Vagina (tissue), 2 donors: Measurements from ENCODE around the gene GLCCI1. TPM values are rescaled to one million over a fixed set of nuclear protein-coding genes. Genes with fewer than 3 reads are reported as not detected.
A peak's percentile ranks its signal among the peaks of the same experiment; 100 is the strongest.

Experiments
- DNase-seq, 2 donors: peaks; one replicate each; pipeline ENCODE4 v3.0.0-alpha.2; 2017; ENCODE audit errors: extremely low spot score in 2 of 2
- H3K27ac ChIP-seq: fragments of 200-600 bp; sonication (generic); one replicate; pipeline ENCODE4 v1.5.1; 2019
- H3K27me3 ChIP-seq: fragments of 200-600 bp; sonication (generic); one replicate; pipeline ENCODE4 v1.5.1; 2019
- H3K36me3 ChIP-seq, 2 donors: fragments of 200-600 bp; sonication (generic); one replicate each; pipeline ENCODE4 v1.5.1; 2017 to 2019
- H3K4me1 ChIP-seq: fragments of 200-600 bp; sonication (generic); one replicate; pipeline ENCODE4 v1.5.1; 2019
- H3K4me3 ChIP-seq, 2 donors: fragments of 200-600 bp; sonication (generic); 1 replicate in 1 of 2; 2 replicates in 1 of 2; pipeline ENCODE4 v1.5.1; 2016 to 2019
- H3K9me3 ChIP-seq: fragments of 200-600 bp; sonication (generic); one replicate; pipeline ENCODE4 v1.5.1; 2019
- CTCF ChIP-seq, 3 experiments: fragments of 450-650 bp in 2 of 3; fragments of 200-600 bp in 1 of 3; sonication (generic) in 1 of 3; IDR thresholded peaks; one replicate each; pipeline ENCODE4 v1.5.1; 2017 to 2019; ENCODE audit warnings: antibody characterized with exemption in 3 of 3, mild to moderate bottlenecking in 2 of 3, moderate library complexity in 2 of 3
- POLR2A ChIP-seq, 2 donors: fragments of 450-650 bp; IDR thresholded peaks; one replicate each; pipeline ENCODE4 v1.6.1; 2017; ENCODE audit warnings: antibody characterized with exemption in 2 of 2, mild to moderate bottlenecking in 2 of 2, moderate library complexity in 2 of 2
- POLR2AphosphoS5 ChIP-seq, 2 donors: sonication (generic); formaldehyde crosslinking; IDR thresholded peaks; one replicate each; pipeline ENCODE4 v1.9.0; 2017; ENCODE audit warnings: antibody characterized with exemption in 2 of 2, mild to moderate bottlenecking in 2 of 2, low read depth in 1 of 2; ENCODE audit not compliant: insufficient read depth in 1 of 2
- intact Hi-C: fragments of 100-400 bp; cut with DNase I; formaldehyde crosslinking; loops from one replicate; pipeline ENCODE4 v1.15.1; 2023
- total RNA-seq: library from RNA; depleted of rRNA; stranded (reverse); fragments of >200 nt; gene quantifications from one replicate; pipeline ENCODE4 v1.2.3, GENCODE V29; 2016

GLCCI1 gene
- total RNA-seq, 1 donor from 2014 or later, result 9.1 TPM

GRCh38 chr7:8120390-8121058 is 151.9 kb downstream of the GLCCI1 start:
- H3K4me3 ChIP-seq, result no peak overlapping the region
- intact Hi-C loops, result no loop called here
- no peak overlapping the region for H3K27ac ChIP-seq
- no peaks in the 10 kb centered on the region for H3K9me3 ChIP-seq
- no peak for DNase-seq
- H3K36me3 ChIP-seq, result no peaks in the 10 kb centered on the region
- TF ChIP-seq POLR2A (IDR thresholded peaks at IDR 0.05), result no peak
- no peak for TF ChIP-seq CTCF (IDR thresholded peaks at IDR 0.05)
- no peak for TF ChIP-seq POLR2AphosphoS5 (IDR thresholded peaks at IDR 0.05; ENCODE audit: insufficient read depth in 1 of 2, low read depth in 1 of 2)
- no peaks in the 10 kb centered on the region for H3K4me1 ChIP-seq
- no peaks in the 10 kb centered on the region for H3K27me3 ChIP-seq

- intact Hi-C loops, result no loop called here
- no peaks in the 10 kb centered on the region for H3K9me3 ChIP-seq
- no peaks in the 10 kb centered on the region for H3K4me1 ChIP-seq
- H3K4me3 ChIP-seq, result no peak overlapping the region
- no peaks in the 10 kb centered on the region for H3K27me3 ChIP-seq
- TF ChIP-seq POLR2A (IDR thresholded peaks at IDR 0.05), result no peak
- TF ChIP-seq CTCF (IDR thresholded peaks at IDR 0.05), result no peak
- no peak for TF ChIP-seq POLR2AphosphoS5 (IDR thresholded peaks at IDR 0.05; ENCODE audit: insufficient read depth in 1 of 2, low read depth in 1 of 2)
- DNase-seq, result no peak
- H3K27ac ChIP-seq, result no peak overlapping the region
- no peaks in the 10 kb centered on the region for H3K36me3 ChIP-seq
Observed at GRCh38 chr7:8121243-8121642, 152.6 kb downstream of the GLCCI1 start.

GRCh38 chr7:8125680-8126444 is 157.3 kb downstream of the GLCCI1 start:
- intact Hi-C loops, result no loop called here
- Histone ChIP-seq H3K27ac (no peak overlapping the region), H3K4me3 (no peak overlapping the region), H3K27me3 (no peaks in the 10 kb centered on the region), H3K36me3 (no peaks in the 10 kb centered on the region), H3K4me1 (no peaks in the 10 kb centered on the region), H3K9me3 (no peaks in the 10 kb centered on the region)
- no peak for DNase-seq
- TF ChIP-seq POLR2AphosphoS5 (IDR thresholded peaks at IDR 0.05; ENCODE audit: insufficient read depth in 1 of 2, low read depth in 1 of 2) (peak in 1 of 2 donors; percentile 14), CTCF (IDR thresholded peaks at IDR 0.05) (no peak)

GRCh38 chr7:8126601-8127167 is 158.1 kb downstream of the GLCCI1 start:
- no peak overlapping the region for H3K27ac ChIP-seq

More at GRCh38 chr7:8126601-8127167, 158.1 kb downstream of the GLCCI1 start:
- H3K4me1 ChIP-seq, result no peaks in the 10 kb centered on the region
- H3K27me3 ChIP-seq, result no peaks in the 10 kb centered on the region
- no peak for DNase-seq
- H3K4me3 ChIP-seq, result no peak overlapping the region
- H3K9me3 ChIP-seq, result no peaks in the 10 kb centered on the region
- H3K36me3 ChIP-seq, result no peaks in the 10 kb centered on the region
- intact Hi-C loops, result no loop called here
- TF ChIP-seq CTCF (IDR thresholded peaks at IDR 0.05) (no peak), POLR2AphosphoS5 (IDR thresholded peaks at IDR 0.05; ENCODE audit: insufficient read depth in 1 of 2, low read depth in 1 of 2) (no peak), POLR2A (IDR thresholded peaks at IDR 0.05) (no peak)
